Measurements from ENCODE around the gene BRAF. TPM values are rescaled to one million over a fixed set of nuclear protein-coding genes. Genes with fewer than 3 reads are reported as not detected.
"Not testable (repeated sequence)": the region's sequence is repeated elsewhere in the genome, so short reads cannot be mapped to it uniquely, and the experiment has no call there.

The BRAF gene
- total RNA-seq, 1 experiment from 2014 or later: 31.3 TPM

- Mint-ChIP-seq H3K4me1 (ENCODE audit: low read depth, unreplicated experiment) (peaks cover 10% of the 10 kb centered on the region), H3K36me3 (ENCODE audit: insufficient read depth, unreplicated experiment) (no peaks in the 10 kb centered on the region), H3K27ac (ENCODE audit: unreplicated experiment) (no peak overlapping the region), H3K9me3 (ENCODE audit: low read depth, unreplicated experiment) (no peaks in the 10 kb centered on the region), H3K27me3 (ENCODE audit: unreplicated experiment) (no peaks in the 10 kb centered on the region), H3K4me3 (ENCODE audit: low read depth, unreplicated experiment) (no peak overlapping the region)
- no peak for DNase-seq
- CTCF ChIA-PET: no interaction called here
- no peak for TF ChIP-seq CTCF (IDR thresholded peaks at IDR 0.05; ENCODE audit: unreplicated experiment)
- no TSS peak for BruUV-seq (replicated peaks)
- intact Hi-C loops (cut with micrococcal nuclease; ENCODE audit: unreplicated experiment): no loop called here
Measured at GRCh38 chr7:140889150-140889549, 35.6 kb downstream of the BRAF start.

DNA sequence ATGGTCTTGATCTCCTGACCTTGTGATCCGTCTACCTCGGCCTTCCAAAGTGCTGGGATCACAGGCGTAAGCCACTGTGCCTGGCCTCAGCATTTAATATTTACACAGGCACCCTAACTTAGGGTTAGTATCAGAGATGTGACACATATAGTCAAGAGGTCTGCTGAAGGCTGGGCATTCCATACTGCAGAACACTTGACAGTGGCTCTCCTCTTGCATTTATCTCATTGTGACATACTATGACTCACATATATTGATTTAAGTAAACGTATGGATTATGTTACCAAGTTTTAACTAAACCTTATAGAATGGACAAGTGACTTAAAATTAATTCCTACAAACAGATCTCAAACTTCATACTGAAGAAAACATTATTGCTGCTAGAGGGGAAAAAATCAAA lies 36.6 kb downstream of the BRAF start:
- Mint-ChIP-seq H3K27me3 (ENCODE audit: unreplicated experiment) (no peaks in the 10 kb centered on the region), H3K27ac (ENCODE audit: unreplicated experiment) (no peak overlapping the region), H3K36me3 (ENCODE audit: insufficient read depth, unreplicated experiment) (no peaks in the 10 kb centered on the region), H3K4me1 (ENCODE audit: low read depth, unreplicated experiment) (peaks cover 10% of the 10 kb centered on the region), H3K4me3 (ENCODE audit: low read depth, unreplicated experiment) (no peak overlapping the region), H3K9me3 (ENCODE audit: low read depth, unreplicated experiment) (no peaks in the 10 kb centered on the region)
- TF ChIP-seq CTCF (IDR thresholded peaks at IDR 0.05; ENCODE audit: unreplicated experiment): no peak
- no peak for DNase-seq
- CTCF ChIA-PET: no interaction called here
- no TSS peak for BruUV-seq (replicated peaks)
- intact Hi-C loops (cut with micrococcal nuclease; ENCODE audit: unreplicated experiment): no loop called here

DNA sequence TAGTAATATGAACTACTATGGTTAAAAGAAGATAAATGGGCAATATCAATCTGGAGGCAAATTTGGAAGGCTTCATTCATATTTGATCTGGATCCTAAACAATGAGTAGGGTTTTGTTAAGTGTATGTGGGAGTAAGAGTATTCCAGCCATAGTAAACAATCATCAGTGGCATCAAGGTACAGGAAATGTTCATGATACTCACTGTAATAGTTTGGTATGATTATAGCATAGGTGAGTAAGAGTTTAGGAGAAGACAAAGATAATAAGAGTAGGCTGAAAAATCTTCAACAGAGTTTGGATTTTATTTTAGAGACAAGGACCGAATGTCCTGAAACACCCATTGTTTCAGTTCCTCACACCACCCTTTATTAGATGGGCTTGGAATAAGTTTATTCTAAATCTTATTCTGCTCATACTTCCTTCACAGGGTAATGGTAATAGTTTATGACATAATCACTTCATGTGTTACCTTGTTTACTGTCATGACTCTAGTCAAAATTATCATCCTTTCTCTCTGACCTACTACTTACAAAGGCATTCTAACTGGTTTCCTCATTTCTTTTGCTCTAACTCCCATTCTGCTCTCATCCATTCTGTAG lies 38.9 kb downstream of the BRAF start:
- Mint-ChIP-seq H3K9me3 (ENCODE audit: low read depth, unreplicated experiment) (no peaks in the 10 kb centered on the region), H3K4me1 (ENCODE audit: low read depth, unreplicated experiment) (peaks cover 19% of the 10 kb centered on the region), H3K27me3 (ENCODE audit: unreplicated experiment) (no peaks in the 10 kb centered on the region), H3K27ac (ENCODE audit: unreplicated experiment) (no peak overlapping the region), H3K4me3 (ENCODE audit: low read depth, unreplicated experiment) (no peak overlapping the region), H3K36me3 (ENCODE audit: insufficient read depth, unreplicated experiment) (no peaks in the 10 kb centered on the region)
- no peak for TF ChIP-seq CTCF (IDR thresholded peaks at IDR 0.05; ENCODE audit: unreplicated experiment)
- CTCF ChIA-PET: no interaction called here
- BruUV-seq (replicated peaks): no TSS peak
- intact Hi-C loops (cut with micrococcal nuclease; ENCODE audit: unreplicated experiment): no loop called here
- no peak for DNase-seq

DNA sequence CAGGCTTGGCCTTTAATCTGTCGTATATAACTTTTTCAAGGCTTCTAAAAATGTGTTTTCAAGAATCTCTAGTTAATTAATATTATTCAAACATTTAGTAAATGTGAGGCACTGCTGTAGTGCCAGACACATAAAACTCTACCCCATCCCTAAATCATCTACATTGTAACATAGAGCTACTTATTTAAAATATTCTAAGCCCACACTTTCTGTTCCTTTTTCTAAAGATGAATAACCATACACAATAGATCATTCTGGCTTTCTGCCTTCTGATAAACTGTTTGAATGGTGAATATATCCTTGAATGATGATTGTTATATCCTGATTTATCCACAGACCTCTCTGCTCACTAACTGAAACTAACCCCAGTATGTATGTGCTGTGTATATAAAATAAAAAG lies 41.4 kb downstream of the BRAF start:
- no peaks in the 10 kb centered on the region for H3K9me3 Mint-ChIP-seq (ENCODE audit: low read depth, unreplicated experiment)
- intact Hi-C loops (cut with micrococcal nuclease; ENCODE audit: unreplicated experiment): no loop called here
- H3K27me3 Mint-ChIP-seq (ENCODE audit: unreplicated experiment): no peaks in the 10 kb centered on the region
- TF ChIP-seq CTCF (IDR thresholded peaks at IDR 0.05; ENCODE audit: unreplicated experiment): no peak
- no peak overlapping the region for H3K4me3 Mint-ChIP-seq (ENCODE audit: low read depth, unreplicated experiment)
- H3K36me3 Mint-ChIP-seq (ENCODE audit: insufficient read depth, unreplicated experiment): no peaks in the 10 kb centered on the region
- H3K4me1 Mint-ChIP-seq (ENCODE audit: low read depth, unreplicated experiment): peaks cover 19% of the 10 kb centered on the region
- no peak overlapping the region for H3K27ac Mint-ChIP-seq (ENCODE audit: unreplicated experiment)
- CTCF ChIA-PET: no interaction called here
- BruUV-seq (replicated peaks): no TSS peak
- no peak for DNase-seq

GRCh38 chr7:140882834-140883233 lies 41.9 kb downstream of the BRAF start:
- H3K27ac Mint-ChIP-seq (ENCODE audit: unreplicated experiment); BruUV-seq (replicated peaks); H3K4me3 Mint-ChIP-seq (ENCODE audit: low read depth, unreplicated experiment); H3K36me3 Mint-ChIP-seq (ENCODE audit: insufficient read depth, unreplicated experiment); DNase-seq; H3K9me3 Mint-ChIP-seq (ENCODE audit: low read depth, unreplicated experiment); CTCF ChIA-PET; H3K27me3 Mint-ChIP-seq (ENCODE audit: unreplicated experiment); intact Hi-C loops (cut with micrococcal nuclease; ENCODE audit: unreplicated experiment): not testable (repeated sequence)
- H3K4me1 Mint-ChIP-seq (ENCODE audit: low read depth, unreplicated experiment): peaks cover 19% of the 10 kb centered on the region
